ENCODE data around the gene ZNF655.
"Not testable (repeated sequence)": the region's sequence is repeated elsewhere in the genome, so short reads cannot be mapped to it uniquely, and the experiment has no call there.

The ZNF655 gene

GRCh38 chr7:99551334-99551733 is 7.1 kb upstream of the ZNF655 start:
- no peak for DNase-seq (ENCODE audit: insufficient read length, low spot score)
- no peak for TF ChIP-seq POLR2A (IDR thresholded peaks at IDR 0.05; ENCODE audit: low read depth, low read length)
- no peak for FAIRE-seq

GRCh38 chr7:99551767-99552463 is 6.5 kb upstream of the ZNF655 start, which contains the start of gene FAM200A:
Gene FAM200A (minus strand): TSS chr7:99552114. CDS start chr7:99548407, 3,707 bp downstream.
- TF ChIP-seq POLR2A (IDR thresholded peaks at IDR 0.05; ENCODE audit: low read depth, low read length), result peak; percentile 73
- FAIRE-seq (peak; percentile 53), DNase-seq (ENCODE audit: insufficient read length, low spot score) (peak; percentile 89)

- DNase-seq (ENCODE audit: insufficient read length, low spot score) (no peak), FAIRE-seq (no peak)
- no peak for TF ChIP-seq POLR2A (IDR thresholded peaks at IDR 0.05; ENCODE audit: low read depth, low read length)
Observed at GRCh38 chr7:99553039-99553438, 5.4 kb upstream of the ZNF655 start.

GRCh38 chr7:99554939-99555338 is 3.5 kb upstream of the ZNF655 start:
- FAIRE-seq (no peak), DNase-seq (ENCODE audit: insufficient read length, low spot score) (no peak)
- no peak for TF ChIP-seq POLR2A (IDR thresholded peaks at IDR 0.05; ENCODE audit: low read depth, low read length)

DNA sequence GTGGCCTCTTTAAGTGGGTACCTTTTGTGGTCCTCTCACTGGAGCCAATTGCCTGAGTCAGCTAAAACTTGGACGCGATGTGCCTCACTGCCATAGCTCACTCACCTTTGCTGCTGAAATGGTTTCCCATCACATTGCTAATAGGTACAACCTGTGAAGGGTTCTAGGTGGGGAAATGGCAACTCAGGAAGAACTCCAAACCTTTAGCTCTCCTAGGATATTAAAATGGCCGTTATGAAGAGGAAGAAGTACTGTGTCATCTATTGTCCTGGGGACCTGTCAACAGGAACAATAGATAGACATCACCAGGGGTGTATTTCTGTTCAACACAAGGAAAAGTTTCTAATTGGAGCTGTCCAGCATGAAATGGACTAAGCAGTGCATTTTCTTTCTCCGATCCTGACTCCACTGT is 1.2 kb upstream of the ZNF655 start:
- TF ChIP-seq POLR2A (IDR thresholded peaks at IDR 0.05; ENCODE audit: low read depth, low read length), result no peak
- FAIRE-seq (no peak), DNase-seq (ENCODE audit: insufficient read length, low spot score) (no peak)

- no peak for TF ChIP-seq POLR2A (IDR thresholded peaks at IDR 0.05; ENCODE audit: low read depth, low read length)
- FAIRE-seq, result no peak
- peak; percentile 49 for DNase-seq (ENCODE audit: insufficient read length, low spot score)
Observed at GRCh38 chr7:99557940-99558305, 519 bp upstream of the ZNF655 start.

DNA sequence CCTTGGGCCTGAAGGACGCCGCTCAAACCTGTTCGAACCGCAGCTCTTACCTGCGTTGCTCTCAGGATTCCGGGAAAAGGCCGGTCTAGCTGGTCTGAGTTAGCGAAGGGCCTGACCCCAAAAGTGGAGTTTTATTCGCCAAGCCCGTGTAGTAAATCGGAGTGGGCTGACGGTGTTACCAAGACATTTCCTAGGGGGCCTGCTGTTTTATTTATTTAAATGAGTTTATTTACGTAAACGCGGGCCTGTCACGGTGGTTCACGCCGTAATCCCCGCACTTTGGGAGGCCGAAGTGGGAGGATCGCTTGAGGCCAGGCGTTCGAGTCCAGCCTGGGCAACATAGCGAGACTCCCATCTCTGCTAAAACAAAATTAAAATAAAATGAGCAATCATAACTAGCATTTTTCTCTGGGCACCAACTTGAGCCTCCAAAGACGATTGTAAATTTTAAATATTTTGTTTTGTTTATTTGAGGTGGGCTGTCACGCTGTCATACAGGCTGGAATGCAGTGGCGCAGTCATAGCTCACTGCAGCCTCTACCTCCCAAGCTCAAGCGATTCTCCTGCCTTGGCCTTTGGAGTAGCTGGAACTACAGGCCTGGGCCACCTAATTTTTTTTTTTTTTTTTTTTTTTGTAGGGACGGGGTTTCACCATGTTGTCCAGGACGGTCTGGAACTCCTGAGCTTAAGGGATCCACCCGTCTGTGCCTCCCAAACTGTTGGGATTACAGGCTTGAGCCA is 903 bp downstream of the ZNF655 start:
- FAIRE-seq, result no peak
- DNase-seq (ENCODE audit: insufficient read length, low spot score), result no peak
- TF ChIP-seq POLR2A (IDR thresholded peaks at IDR 0.05; ENCODE audit: low read depth, low read length), result no peak

DNA sequence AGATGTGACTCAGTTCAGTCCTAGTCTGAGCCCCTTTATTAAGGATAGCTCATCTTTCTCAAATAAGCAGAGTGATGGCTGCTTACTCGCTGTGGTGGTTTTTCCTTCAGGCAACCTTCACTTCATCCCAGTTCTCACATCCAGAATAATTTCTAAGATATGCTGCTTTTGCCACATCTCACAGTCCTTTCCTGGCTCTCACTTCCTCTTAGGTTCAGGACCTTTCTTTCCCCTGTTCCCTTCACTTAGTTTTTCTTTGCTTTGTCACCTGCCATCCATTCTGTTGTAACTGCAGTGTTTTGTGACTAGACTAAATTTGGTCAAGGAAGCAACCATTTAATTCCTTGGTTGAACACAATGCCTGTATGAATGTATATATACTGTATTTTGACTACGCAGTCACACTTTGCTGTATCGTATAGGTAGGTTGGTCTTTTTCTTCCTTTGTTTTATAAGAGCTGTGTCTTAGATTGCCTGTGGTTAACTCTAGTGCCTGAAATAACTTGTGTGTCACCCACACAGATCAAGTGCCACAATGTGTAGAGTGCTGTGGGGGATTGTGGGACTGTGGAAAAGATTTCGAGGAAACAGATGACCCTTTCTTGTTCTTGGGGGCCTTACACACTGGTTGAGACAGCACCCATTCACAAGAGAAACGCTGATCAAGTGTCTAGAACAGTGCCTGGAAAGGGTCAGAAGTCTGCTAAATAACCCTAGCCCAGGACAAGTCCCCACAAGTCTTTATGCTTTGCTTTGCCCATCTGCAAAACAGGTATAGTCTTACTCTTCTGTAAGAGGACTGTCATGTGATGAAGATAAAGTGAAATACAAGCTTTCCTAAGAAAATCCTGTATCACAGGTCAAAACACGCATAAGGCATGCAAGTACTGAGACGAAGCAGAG is 2.6 kb downstream of the ZNF655 start:
- FAIRE-seq (no peak), DNase-seq (ENCODE audit: insufficient read length, low spot score) (no peak)
- TF ChIP-seq POLR2A (IDR thresholded peaks at IDR 0.05; ENCODE audit: low read depth, low read length), result no peak

DNA sequence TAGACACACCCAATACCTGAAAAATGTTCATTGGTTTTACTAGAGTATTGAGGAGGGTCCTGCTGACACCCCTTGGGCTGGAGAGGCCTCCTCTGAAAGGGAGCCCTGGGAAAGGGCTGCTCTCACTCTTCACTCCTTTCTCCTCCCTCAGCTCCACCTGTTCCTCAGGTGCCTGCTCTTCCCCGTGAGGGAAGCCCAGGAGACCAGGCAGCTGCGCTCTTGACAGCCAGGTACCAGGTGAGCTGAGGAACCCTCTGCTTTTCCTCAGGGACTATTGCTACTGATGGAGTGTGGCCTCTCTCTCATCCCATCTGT is 3.3 kb downstream of the ZNF655 start:
- no peak for FAIRE-seq
- DNase-seq (ENCODE audit: insufficient read length, low spot score), result no peak
- TF ChIP-seq POLR2A (IDR thresholded peaks at IDR 0.05; ENCODE audit: low read depth, low read length), result no peak

DNA sequence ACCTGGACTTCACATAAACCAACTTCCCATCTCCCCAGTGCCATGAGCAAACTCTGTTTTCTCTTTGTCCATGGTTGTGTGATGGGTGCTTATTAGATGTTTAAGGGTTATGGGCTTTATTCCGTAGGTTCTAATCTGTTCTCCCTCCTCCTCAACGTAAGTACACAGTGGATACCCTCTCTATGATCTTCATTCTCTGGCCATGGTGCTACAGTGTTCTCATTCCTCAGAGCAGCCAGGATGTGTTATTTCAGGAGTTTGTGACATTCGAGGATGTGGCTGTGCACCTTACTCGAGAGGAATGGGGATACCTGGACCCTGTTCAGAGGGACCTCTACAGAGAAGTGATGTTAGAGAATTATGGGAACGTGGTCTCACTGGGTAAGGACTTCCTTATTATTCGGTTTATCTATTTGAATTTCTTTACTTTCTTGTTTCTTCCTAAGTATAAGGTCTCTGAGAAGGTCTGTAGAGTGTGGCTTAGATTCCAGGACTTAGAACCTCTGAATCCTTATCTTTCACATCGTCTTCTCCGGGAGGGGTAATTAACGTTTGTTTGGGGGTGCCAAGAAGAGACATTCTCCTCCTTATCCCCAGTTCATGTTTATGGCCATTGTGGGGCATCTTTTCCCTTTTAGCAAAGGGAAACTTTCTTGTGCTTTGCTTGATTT is 3.8 kb downstream of the ZNF655 start:
- FAIRE-seq (no peak), DNase-seq (ENCODE audit: insufficient read length, low spot score) (no peak)
- no peak for TF ChIP-seq POLR2A (IDR thresholded peaks at IDR 0.05; ENCODE audit: low read depth, low read length)

DNA sequence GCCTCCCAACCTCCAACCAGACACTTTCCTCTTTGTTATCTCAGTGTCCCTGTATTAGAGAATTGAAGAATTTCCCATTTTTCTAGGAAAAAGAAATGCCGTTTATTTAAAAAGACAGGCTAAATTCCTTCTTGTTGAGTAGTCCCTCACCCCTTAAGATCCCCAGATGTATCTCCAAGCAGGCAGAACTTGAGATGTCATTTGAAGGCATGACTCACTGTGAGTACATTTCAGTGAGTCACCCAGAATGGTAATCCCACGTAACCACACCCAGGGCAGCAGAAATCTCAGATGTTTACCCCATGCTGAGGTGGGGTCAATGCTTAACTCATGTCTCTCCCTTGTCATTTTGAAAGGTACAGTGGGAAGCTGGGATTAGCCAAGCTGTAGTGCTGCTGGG is 4.4 kb downstream of the ZNF655 start:
- FAIRE-seq (peak; percentile 83), DNase-seq (ENCODE audit: insufficient read length, low spot score) (peak; percentile 75)
- no peak for TF ChIP-seq POLR2A (IDR thresholded peaks at IDR 0.05; ENCODE audit: low read depth, low read length)

DNA sequence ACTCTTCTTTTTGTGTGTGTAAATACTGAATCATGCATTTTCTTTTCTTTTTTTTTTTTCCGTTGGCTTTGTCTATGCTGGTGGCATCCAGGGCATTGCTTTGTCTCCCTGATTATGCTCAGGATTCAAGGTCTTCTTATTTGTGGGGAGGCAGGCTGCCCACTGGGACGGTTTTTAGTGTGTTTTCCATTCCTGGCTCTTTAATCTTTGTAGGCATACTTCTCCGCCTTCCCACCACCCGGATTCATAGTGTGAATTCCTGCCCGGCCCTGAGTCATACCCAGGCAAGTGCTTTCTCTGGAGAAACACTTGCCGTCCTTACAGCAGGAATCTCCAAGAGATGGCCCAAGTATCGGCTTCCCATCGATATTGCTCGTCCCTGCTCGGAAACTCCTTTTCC is 5.2 kb downstream of the ZNF655 start:
- no peak for TF ChIP-seq POLR2A (IDR thresholded peaks at IDR 0.05; ENCODE audit: low read depth, low read length)
- DNase-seq (ENCODE audit: insufficient read length, low spot score) (peak; percentile 40), FAIRE-seq (no peak)

- FAIRE-seq; DNase-seq (ENCODE audit: insufficient read length, low spot score): not testable (repeated sequence)
Observed at GRCh38 chr7:99568770-99569169, 10.3 kb downstream of the ZNF655 start.

GRCh38 chr7:99571768-99572167 is 13.3 kb downstream of the ZNF655 start:
- DNase-seq (ENCODE audit: insufficient read length, low spot score) (no peak), FAIRE-seq (no peak)
- TF ChIP-seq POLR2A (IDR thresholded peaks at IDR 0.05; ENCODE audit: low read depth, low read length), result no peak
